Peyer's patch (tissue), 4 donors: Measurements from ENCODE around the gene CCDC197. TPM values are rescaled to one million over a fixed set of nuclear protein-coding genes. Genes with fewer than 3 reads are reported as not detected.

ENCODE experiments used
- DNase-seq, 3 donors: peaks; one replicate each; pipeline ENCODE4 v3.0.0-alpha.2; 2017 to 2019
- H3K27ac ChIP-seq, 4 donors: fragments of 200-600 bp; sonication (generic); one replicate each; pipeline ENCODE4 v1.5.1; 2016 to 2019
- H3K27me3 ChIP-seq, 2 donors: fragments of 200-600 bp; sonication (generic); one replicate each; pipeline ENCODE4 v1.5.1; 2019
- H3K36me3 ChIP-seq, 3 donors: fragments of 200-600 bp; sonication (generic); one replicate each; pipeline ENCODE4 v1.5.1; 2016 to 2019
- H3K4me1 ChIP-seq, 4 donors: fragments of 200-600 bp; sonication (generic); one replicate each; pipeline ENCODE4 v1.5.1; 2016 to 2019
- H3K4me3 ChIP-seq, 4 donors: fragments of 200-600 bp; sonication (generic); 1 replicate in 3 of 4; 2 replicates in 1 of 4; pipeline ENCODE4 v1.5.1; 2016 to 2019; ENCODE audit warnings: mild to moderate bottlenecking in 1 of 4
- H3K9me3 ChIP-seq, 4 donors: fragments of 200-600 bp; sonication (generic); one replicate each; pipeline ENCODE4 v1.5.1; 2016 to 2019; ENCODE audit warnings: mild to moderate bottlenecking in 1 of 4
- CTCF ChIP-seq, 6 experiments: fragments of 450-650 bp in 4 of 6; fragments of 200-600 bp in 2 of 6; sonication (generic) in 1 of 6; IDR thresholded peaks; one replicate each; pipeline ENCODE4 v1.5.1; 2017 to 2019; ENCODE audit warnings: antibody characterized with exemption in 6 of 6, mild to moderate bottlenecking in 3 of 6, moderate library complexity in 1 of 6
- POLR2A ChIP-seq, 2 donors: fragments of 450-650 bp; IDR thresholded peaks; one replicate each; pipeline ENCODE4 v1.5.1; 2017; ENCODE audit warnings: antibody characterized with exemption in 2 of 2, mild to moderate bottlenecking in 2 of 2, moderate library complexity in 2 of 2
- total RNA-seq, 4 donors: library from RNA; depleted of rRNA; stranded (reverse); fragments of >200 nt; gene quantifications; one replicate each; pipeline ENCODE4 v1.1.0, GENCODE V29; 2016

Gene CCDC197
- total RNA-seq, 4 donors from 2014 or later, result not detected

GRCh38 chr14:94036313-94037167 lies 39.4 kb downstream of the CCDC197 start:
- no peaks in the 10 kb centered on the region for H3K27me3 ChIP-seq
- peak; percentile 73 to 90 (median 80) for DNase-seq
- no peaks in the 10 kb centered on the region for H3K36me3 ChIP-seq
- H3K9me3 ChIP-seq, result no peaks in the 10 kb centered on the region
- no peak overlapping the region for H3K27ac ChIP-seq
- no peak for TF ChIP-seq POLR2A (IDR thresholded peaks at IDR 0.05)
- TF ChIP-seq CTCF (IDR thresholded peaks at IDR 0.05), result peak; percentile 74 to 88 (median 86)
- no peak overlapping the region for H3K4me3 ChIP-seq
- H3K4me1 ChIP-seq, result peaks cover 0 to 2% (median 0%) of the 10 kb centered on the region in 4 donors

GRCh38 chr14:94037954-94038353 lies 40.9 kb downstream of the CCDC197 start:
- Histone ChIP-seq H3K27ac (no peak overlapping the region), H3K4me3 (no peak overlapping the region), H3K4me1 (peaks cover 0 to 12% (median 0%) of the 10 kb centered on the region in 4 donors), H3K27me3 (no peaks in the 10 kb centered on the region), H3K36me3 (no peaks in the 10 kb centered on the region), H3K9me3 (no peaks in the 10 kb centered on the region)
- TF ChIP-seq CTCF (IDR thresholded peaks at IDR 0.05) (no peak), POLR2A (IDR thresholded peaks at IDR 0.05) (no peak)
- no peak for DNase-seq

- Histone ChIP-seq H3K9me3 (no peaks in the 10 kb centered on the region), H3K4me1 (peaks cover 0 to 12% (median 0%) of the 10 kb centered on the region in 4 donors), H3K4me3 (no peak overlapping the region), H3K27me3 (no peaks in the 10 kb centered on the region), H3K36me3 (no peaks in the 10 kb centered on the region), H3K27ac (no peak overlapping the region)
- no peak for TF ChIP-seq CTCF (IDR thresholded peaks at IDR 0.05)
- no peak for TF ChIP-seq POLR2A (IDR thresholded peaks at IDR 0.05)
- no peak for DNase-seq
Measured at GRCh38 chr14:94038510-94038909, 41.4 kb downstream of the CCDC197 start.

- H3K27me3 ChIP-seq, result no peaks in the 10 kb centered on the region
- no peaks in the 10 kb centered on the region for H3K36me3 ChIP-seq
- no peak for TF ChIP-seq POLR2A (IDR thresholded peaks at IDR 0.05)
- no peak for TF ChIP-seq CTCF (IDR thresholded peaks at IDR 0.05)
- no peak overlapping the region for H3K27ac ChIP-seq
- no peak overlapping the region for H3K4me3 ChIP-seq
- peaks cover 0 to 12% (median 0%) of the 10 kb centered on the region in 4 donors for H3K4me1 ChIP-seq
- DNase-seq, result no peak
- no peaks in the 10 kb centered on the region for H3K9me3 ChIP-seq
Measured at GRCh38 chr14:94038921-94039629, 42.0 kb downstream of the CCDC197 start.

GRCh38 chr14:94040247-94040646 lies 43.1 kb downstream of the CCDC197 start:
- DNase-seq, result no peak
- peaks cover 0 to 12% (median 0%) of the 10 kb centered on the region in 4 donors for H3K4me1 ChIP-seq
- no peak overlapping the region for H3K4me3 ChIP-seq
- no peaks in the 10 kb centered on the region for H3K36me3 ChIP-seq
- no peak overlapping the region for H3K27ac ChIP-seq
- no peaks in the 10 kb centered on the region for H3K27me3 ChIP-seq
- TF ChIP-seq POLR2A (IDR thresholded peaks at IDR 0.05) (no peak), CTCF (IDR thresholded peaks at IDR 0.05) (no peak)
- no peaks in the 10 kb centered on the region for H3K9me3 ChIP-seq
